ENCODE data around the gene MTERF4.

MTERF4 gene

DNA sequence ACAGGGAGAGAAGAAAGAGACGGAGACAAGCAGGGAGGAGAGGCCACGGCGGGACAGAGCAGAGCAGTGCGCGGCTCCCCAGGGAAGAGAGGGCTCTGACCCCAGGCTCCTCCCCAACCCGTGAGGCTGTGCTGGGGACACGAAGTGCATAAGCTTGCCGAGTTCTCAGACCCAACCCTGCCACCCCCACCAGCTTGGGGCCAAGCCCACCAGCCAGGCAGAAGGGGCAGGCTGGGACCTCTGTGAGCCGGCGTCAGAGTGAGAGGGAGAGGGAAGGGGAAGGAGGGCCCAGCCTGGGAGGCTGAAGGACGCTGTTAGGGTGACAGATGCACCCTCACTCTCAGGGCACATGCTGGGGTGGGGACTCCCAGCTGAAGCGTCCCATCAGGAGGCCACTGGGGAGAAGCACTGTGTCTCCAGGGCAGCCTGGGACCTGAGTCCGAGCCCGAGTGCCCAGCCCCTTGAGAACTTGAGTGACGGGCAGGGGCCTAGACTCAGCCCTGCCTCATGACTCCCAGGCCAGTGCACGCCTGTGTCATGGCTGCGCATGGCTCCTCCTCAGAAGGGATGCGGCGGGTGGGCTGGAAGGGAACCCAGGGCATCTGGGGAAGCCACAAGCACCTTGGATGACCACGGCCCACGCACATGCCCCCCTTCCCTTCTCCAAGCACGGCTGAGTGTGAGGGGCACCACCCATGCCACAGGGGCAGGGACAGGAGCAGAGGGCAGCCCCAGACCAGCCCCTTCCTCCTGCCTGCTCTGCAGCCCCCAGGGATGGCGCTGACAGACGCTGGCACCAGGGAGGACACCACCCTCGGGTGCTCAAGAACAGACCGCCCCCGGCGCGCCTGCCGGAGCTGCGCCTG is 31.0 kb downstream of the MTERF4 start:
- no peaks in the 10 kb centered on the region for H3K4me1 ChIP-seq (ENCODE audit: control insufficient read depth, insufficient read depth, low read length)
- no peaks in the 10 kb centered on the region for H3K9me3 ChIP-seq (replicated peaks; ENCODE audit: low read length)
- H3K4me2 ChIP-seq (ENCODE audit: low read length): no peak overlapping the region
- H3K36me3 ChIP-seq (ENCODE audit: insufficient read depth, low read length): peaks cover 36% of the 10 kb centered on the region
- no peak overlapping the region for H3K4me3 ChIP-seq (ENCODE audit: low read length)
- no peaks in the 10 kb centered on the region for H3K27me3 ChIP-seq (ENCODE audit: control insufficient read depth, insufficient read depth, low read length)
- H3K9ac ChIP-seq (ENCODE audit: low read depth, low read length): no peak overlapping the region

- H3K4me1 ChIP-seq (ENCODE audit: control insufficient read depth, insufficient read depth, low read length): no peaks in the 10 kb centered on the region
- no peak overlapping the region for H3K9ac ChIP-seq (ENCODE audit: low read depth, low read length)
These were observed 31.7 kb downstream of the MTERF4 start for GRCh38 chr2:241070361-241070760.

DNA sequence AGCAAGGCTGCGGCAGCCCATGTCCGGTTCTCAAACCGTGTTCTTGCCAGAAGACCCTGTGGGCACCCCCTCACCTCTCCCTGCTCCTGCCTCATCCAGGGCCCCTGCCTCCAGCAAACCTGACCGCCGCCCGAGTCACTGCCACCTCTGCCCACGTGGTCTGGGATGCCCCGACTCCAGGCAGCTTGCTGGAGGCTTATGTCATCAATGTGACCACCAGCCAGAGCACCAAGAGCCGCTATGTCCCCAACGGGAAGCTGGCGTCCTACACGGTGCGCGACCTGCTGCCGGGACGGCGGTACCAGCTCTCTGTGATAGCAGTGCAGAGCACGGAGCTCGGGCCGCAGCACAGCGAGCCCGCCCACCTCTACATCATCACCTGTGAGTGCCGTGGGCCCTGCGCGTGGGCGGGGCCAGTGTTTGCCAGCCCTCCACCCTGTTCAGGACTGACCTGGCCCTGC is 32.2 kb downstream of the MTERF4 start:
- Histone ChIP-seq H3K9ac (ENCODE audit: low read depth, low read length) (no peak overlapping the region), H3K27me3 (ENCODE audit: control insufficient read depth, insufficient read depth, low read length) (no peaks in the 10 kb centered on the region)

More at GRCh38 chr2:241070361-241070760, 31.7 kb downstream of the MTERF4 start:
- no peak overlapping the region for H3K4me2 ChIP-seq (ENCODE audit: low read length)
- H3K4me3 ChIP-seq (ENCODE audit: low read length): no peak overlapping the region
- H3K36me3 ChIP-seq (ENCODE audit: insufficient read depth, low read length): peaks cover 36% of the 10 kb centered on the region
- H3K9me3 ChIP-seq (replicated peaks; ENCODE audit: low read length): no peaks in the 10 kb centered on the region
- no peaks in the 10 kb centered on the region for H3K27me3 ChIP-seq (ENCODE audit: control insufficient read depth, insufficient read depth, low read length)

DNA sequence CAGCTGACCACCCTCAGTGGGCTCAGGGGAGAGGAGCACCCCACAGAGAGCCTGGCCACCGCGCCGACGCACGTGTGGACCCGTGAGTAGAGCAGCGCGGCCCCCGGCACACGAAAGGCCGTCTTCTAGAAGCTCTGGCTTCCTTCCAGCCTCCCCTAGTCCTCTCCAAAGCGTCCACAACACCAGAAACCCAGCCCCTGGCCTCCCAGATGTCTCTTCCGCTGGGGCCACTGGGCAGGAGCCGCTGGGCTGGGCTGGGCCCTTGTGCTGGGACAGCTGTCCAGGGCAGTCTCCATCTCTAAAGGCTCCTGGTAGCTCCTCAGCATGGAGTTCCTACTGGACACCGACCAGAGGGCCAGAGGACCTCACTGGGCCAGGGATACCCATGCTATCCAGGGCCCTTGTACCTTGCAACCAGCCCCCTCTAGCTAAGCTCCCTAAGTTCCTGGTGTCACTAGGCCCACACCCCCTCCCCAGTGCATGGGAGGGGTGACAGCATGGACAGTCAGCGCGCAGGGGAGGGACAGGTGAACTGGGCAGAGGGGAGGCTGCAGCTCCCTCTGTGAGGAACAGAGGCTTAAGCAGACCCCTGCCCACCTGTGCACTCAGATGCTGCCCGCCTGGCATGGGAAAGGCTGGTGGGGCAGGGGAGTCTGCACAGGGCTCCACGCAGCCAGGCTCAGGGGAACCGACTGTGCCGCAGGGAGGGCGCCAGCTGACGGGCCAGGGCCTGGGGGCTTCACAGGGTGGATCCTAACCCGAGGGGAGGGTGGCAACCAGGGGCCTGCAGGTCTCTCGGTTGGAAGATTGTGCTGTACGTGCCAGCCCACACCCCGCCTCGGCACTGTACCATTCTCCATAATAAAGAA is 32.9 kb downstream of the MTERF4 start:
- H3K4me2 ChIP-seq (ENCODE audit: low read length): no peak overlapping the region
- no peak overlapping the region for H3K4me3 ChIP-seq (ENCODE audit: low read length)
- no peaks in the 10 kb centered on the region for H3K9me3 ChIP-seq (replicated peaks; ENCODE audit: low read length)
- no peaks in the 10 kb centered on the region for H3K27me3 ChIP-seq (ENCODE audit: control insufficient read depth, insufficient read depth, low read length)
- H3K36me3 ChIP-seq (ENCODE audit: insufficient read depth, low read length): peaks cover 32% of the 10 kb centered on the region
- H3K9ac ChIP-seq (ENCODE audit: low read depth, low read length): no peak overlapping the region
- no peaks in the 10 kb centered on the region for H3K4me1 ChIP-seq (ENCODE audit: control insufficient read depth, insufficient read depth, low read length)

More for the DNA sequence above, 32.2 kb downstream of the MTERF4 start:
- H3K4me1 ChIP-seq (ENCODE audit: control insufficient read depth, insufficient read depth, low read length): no peaks in the 10 kb centered on the region
- peaks cover 36% of the 10 kb centered on the region for H3K36me3 ChIP-seq (ENCODE audit: insufficient read depth, low read length)
- H3K9me3 ChIP-seq (replicated peaks; ENCODE audit: low read length): no peaks in the 10 kb centered on the region
- no peak overlapping the region for H3K4me3 ChIP-seq (ENCODE audit: low read length)
- no peak overlapping the region for H3K4me2 ChIP-seq (ENCODE audit: low read length)

DNA sequence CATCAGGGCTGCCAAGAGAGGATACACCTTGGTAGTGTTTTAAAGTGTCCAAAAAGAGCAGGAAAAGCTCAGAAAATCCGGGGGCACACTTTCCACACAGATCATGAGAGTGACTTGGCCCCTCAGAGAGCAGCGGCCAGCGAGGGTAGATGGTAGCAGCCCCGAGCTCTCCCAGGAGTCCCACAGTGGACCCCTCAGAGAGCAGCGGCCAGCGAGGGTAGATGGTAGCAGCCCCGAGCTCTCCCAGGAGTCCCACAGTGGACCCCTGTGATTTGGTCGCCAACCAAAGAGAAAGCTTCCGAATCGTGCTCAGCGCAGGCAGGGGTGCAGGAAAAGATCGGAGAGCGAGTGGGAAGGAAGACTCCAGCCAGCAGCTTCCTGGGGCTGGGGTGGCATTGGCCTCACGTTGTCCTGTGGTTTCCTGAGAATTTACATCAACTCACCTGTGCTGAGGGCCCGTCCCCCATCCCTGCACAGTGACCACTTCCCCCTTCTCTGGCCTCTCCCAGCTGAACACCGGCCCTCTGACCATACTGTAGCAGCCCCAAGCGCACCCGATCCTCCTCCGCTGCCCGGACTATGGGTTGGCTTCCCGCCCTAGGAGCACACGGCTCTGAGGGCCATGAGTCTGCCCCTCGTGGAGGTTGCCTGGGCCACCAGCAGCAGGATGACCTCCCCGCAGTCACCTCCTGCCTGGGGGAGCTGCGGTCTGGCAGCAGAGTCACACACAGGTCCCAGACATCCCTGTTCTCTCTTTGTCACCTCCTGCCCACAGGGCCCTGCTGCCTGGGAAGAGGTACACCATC is 33.7 kb downstream of the MTERF4 start:
- no peak overlapping the region for H3K4me2 ChIP-seq (ENCODE audit: low read length)
- H3K36me3 ChIP-seq (ENCODE audit: insufficient read depth, low read length): peaks cover 26% of the 10 kb centered on the region
- H3K9ac ChIP-seq (ENCODE audit: low read depth, low read length): no peak overlapping the region
- no peaks in the 10 kb centered on the region for H3K4me1 ChIP-seq (ENCODE audit: control insufficient read depth, insufficient read depth, low read length)
- H3K4me3 ChIP-seq (ENCODE audit: low read length): no peak overlapping the region
- no peaks in the 10 kb centered on the region for H3K27me3 ChIP-seq (ENCODE audit: control insufficient read depth, insufficient read depth, low read length)
- no peaks in the 10 kb centered on the region for H3K9me3 ChIP-seq (replicated peaks; ENCODE audit: low read length)

DNA sequence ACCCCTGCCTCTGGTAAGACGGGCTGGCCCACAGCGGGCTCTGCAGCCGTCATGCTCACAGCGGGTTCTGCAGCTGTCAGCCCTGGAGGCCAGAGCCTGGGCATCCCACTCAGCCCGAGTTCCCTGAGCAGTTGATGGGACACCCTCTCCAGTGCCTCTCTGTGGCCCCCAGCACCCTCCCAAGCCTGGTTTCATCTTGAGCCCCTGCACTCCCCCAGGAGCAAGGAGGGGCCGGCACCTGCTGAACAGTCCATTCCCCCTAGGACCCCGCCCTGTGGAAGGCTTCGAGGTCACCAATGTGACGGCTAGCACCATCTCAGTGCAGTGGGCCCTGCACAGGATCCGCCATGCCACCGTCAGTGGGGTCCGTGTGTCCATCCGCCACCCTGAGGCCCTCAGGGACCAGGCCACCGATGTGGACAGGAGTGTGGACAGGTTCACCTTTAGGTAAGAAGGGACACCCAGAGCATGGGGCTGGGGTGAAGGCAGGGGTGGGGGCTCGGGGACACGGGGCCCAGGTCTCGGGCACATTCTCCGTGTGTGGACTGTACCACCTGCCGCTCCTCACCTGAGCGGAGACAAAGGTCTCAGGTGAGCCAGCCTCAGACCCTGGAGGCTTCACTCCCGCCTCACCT is 34.5 kb downstream of the MTERF4 start:
- H3K36me3 ChIP-seq (ENCODE audit: insufficient read depth, low read length): peaks cover 21% of the 10 kb centered on the region
- H3K9me3 ChIP-seq (replicated peaks; ENCODE audit: low read length): no peaks in the 10 kb centered on the region
- no peak overlapping the region for H3K9ac ChIP-seq (ENCODE audit: low read depth, low read length)
- H3K4me2 ChIP-seq (ENCODE audit: low read length): no peak overlapping the region
- no peaks in the 10 kb centered on the region for H3K4me1 ChIP-seq (ENCODE audit: control insufficient read depth, insufficient read depth, low read length)
- no peak overlapping the region for H3K4me3 ChIP-seq (ENCODE audit: low read length)
- no peaks in the 10 kb centered on the region for H3K27me3 ChIP-seq (ENCODE audit: control insufficient read depth, insufficient read depth, low read length)

DNA sequence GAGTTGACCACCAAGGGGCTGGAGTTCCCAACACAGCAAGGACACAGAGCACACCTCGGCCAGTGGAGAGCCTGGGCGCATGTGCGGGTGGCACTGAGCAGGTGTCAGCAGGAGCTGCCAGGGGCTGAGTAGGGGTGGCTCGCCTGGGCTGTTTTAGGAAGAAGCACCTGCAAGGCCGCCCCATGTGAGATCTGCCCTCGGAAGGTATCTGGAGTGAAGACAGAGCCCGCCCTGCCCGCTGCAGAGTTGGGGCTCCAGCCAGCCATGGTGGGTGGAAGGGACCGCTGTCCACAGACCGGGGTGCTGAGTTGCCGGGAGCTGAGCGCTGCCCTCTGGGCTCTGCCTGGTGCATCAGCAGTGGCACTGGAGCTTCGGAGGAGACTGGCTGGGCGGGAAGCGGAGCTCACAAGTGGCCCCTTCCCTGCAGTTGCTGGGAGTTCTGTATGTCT is 35.2 kb downstream of the MTERF4 start:
- Histone ChIP-seq H3K36me3 (ENCODE audit: insufficient read depth, low read length) (peaks cover 20% of the 10 kb centered on the region), H3K9ac (ENCODE audit: low read depth, low read length) (no peak overlapping the region), H3K27me3 (ENCODE audit: control insufficient read depth, insufficient read depth, low read length) (no peaks in the 10 kb centered on the region), H3K4me1 (ENCODE audit: control insufficient read depth, insufficient read depth, low read length) (no peaks in the 10 kb centered on the region), H3K9me3 (replicated peaks; ENCODE audit: low read length) (no peaks in the 10 kb centered on the region), H3K4me2 (ENCODE audit: low read length) (no peak overlapping the region), H3K4me3 (ENCODE audit: low read length) (no peak overlapping the region)

- no peak overlapping the region for H3K4me3 ChIP-seq (ENCODE audit: low read length)
- no peaks in the 10 kb centered on the region for H3K27me3 ChIP-seq (ENCODE audit: control insufficient read depth, insufficient read depth, low read length)
- no peak overlapping the region for H3K4me2 ChIP-seq (ENCODE audit: low read length)
- H3K4me1 ChIP-seq (ENCODE audit: control insufficient read depth, insufficient read depth, low read length): no peaks in the 10 kb centered on the region
- H3K9ac ChIP-seq (ENCODE audit: low read depth, low read length): no peak overlapping the region
- H3K9me3 ChIP-seq (replicated peaks; ENCODE audit: low read length): no peaks in the 10 kb centered on the region
- H3K36me3 ChIP-seq (ENCODE audit: insufficient read depth, low read length): peaks cover 20% of the 10 kb centered on the region
These were observed 35.8 kb downstream of the MTERF4 start for GRCh38 chr2:241066171-241066892.

DNA sequence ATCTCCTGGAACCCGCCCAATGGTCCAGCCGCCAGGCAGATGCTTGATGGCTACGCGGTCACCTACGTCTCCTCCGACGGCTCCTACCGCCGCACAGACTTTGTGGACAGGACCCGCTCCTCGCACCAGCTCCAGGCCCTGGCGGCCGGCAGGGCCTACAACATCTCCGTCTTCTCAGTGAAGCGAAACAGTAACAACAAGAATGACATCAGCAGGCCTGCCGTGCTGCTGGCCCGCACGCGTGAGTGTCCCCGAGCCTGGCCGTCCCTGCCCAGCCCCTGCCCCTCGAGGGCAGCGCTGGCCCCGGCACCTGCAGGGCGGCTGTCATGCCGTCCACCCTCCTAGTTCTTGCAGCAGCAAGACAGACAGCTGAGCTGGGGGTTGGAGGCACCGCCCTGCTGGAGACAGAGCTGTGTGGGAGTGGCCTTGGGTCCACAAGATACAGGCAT is 36.7 kb downstream of the MTERF4 start:
- Histone ChIP-seq H3K4me2 (ENCODE audit: low read length) (no peak overlapping the region), H3K4me3 (ENCODE audit: low read length) (no peak overlapping the region), H3K9me3 (replicated peaks; ENCODE audit: low read length) (no peaks in the 10 kb centered on the region), H3K36me3 (ENCODE audit: insufficient read depth, low read length) (peaks cover 13% of the 10 kb centered on the region), H3K9ac (ENCODE audit: low read depth, low read length) (no peak overlapping the region), H3K4me1 (ENCODE audit: control insufficient read depth, insufficient read depth, low read length) (no peaks in the 10 kb centered on the region), H3K27me3 (ENCODE audit: control insufficient read depth, insufficient read depth, low read length) (no peaks in the 10 kb centered on the region)

DNA sequence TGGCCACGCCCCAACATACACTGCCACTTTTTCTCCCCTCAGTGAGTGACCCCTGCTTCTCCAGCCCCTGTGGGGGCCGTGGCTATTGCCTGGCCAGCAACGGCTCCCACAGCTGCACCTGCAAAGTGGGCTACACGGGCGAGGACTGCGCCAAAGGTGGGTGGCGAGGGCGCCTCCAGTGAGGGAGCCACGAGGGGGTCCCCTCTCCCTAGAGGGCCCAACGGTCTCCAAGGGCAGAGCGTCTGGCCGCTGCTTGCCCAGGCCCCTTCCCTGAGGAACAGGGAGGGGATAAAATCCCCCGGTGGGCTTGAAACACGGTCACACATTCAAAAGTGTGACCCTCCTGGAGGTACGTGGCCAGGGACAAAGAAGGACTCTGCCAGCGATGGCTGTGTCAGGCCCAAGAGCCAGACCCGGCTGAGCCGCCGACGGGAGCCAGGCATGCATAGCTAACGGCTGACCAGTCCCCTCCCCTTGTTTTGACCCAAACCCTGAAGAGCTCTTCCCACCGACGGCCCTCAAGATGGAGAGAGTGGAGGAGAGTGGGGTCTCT is 37.2 kb downstream of the MTERF4 start:
- H3K4me3 ChIP-seq (ENCODE audit: low read length): no peak overlapping the region
- H3K4me2 ChIP-seq (ENCODE audit: low read length): no peak overlapping the region
- no peaks in the 10 kb centered on the region for H3K27me3 ChIP-seq (ENCODE audit: control insufficient read depth, insufficient read depth, low read length)
- H3K9ac ChIP-seq (ENCODE audit: low read depth, low read length): no peak overlapping the region
- H3K36me3 ChIP-seq (ENCODE audit: insufficient read depth, low read length): peaks cover 9% of the 10 kb centered on the region
- no peaks in the 10 kb centered on the region for H3K9me3 ChIP-seq (replicated peaks; ENCODE audit: low read length)
- no peaks in the 10 kb centered on the region for H3K4me1 ChIP-seq (ENCODE audit: control insufficient read depth, insufficient read depth, low read length)
